ENCODE results near the gene CAB39L. TPM values are rescaled to one million over a fixed set of nuclear protein-coding genes. Genes with fewer than 3 reads are reported as not detected.

CAB39L gene
- total RNA-seq, 1 donor from 2014 or later: 83.6 TPM

DNA sequence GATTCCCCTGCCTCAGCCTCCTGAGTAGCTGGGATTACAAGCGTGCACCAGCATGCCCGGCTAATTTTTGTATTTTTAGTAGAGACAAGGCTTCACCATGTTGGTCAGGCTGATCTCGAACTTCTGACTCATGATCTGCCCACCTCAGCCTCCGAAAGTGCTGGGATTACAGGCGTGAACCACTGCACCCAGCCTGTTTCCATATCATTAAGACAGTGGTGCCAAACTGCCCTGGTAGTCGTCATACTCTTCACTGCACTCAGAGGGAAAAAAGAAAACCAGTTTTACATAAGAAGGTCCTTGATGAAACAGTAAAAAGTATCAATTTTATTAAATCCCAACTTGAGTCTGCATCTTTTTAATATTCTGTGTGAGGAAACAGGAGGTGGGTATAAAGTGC is 181.2 kb downstream of the CAB39L start:
- intact Hi-C loops (cut with DNase I): no loop called here
- DNase-seq (ENCODE audit: low spot score) (no peak), ATAC-seq (no peak)

DNA sequence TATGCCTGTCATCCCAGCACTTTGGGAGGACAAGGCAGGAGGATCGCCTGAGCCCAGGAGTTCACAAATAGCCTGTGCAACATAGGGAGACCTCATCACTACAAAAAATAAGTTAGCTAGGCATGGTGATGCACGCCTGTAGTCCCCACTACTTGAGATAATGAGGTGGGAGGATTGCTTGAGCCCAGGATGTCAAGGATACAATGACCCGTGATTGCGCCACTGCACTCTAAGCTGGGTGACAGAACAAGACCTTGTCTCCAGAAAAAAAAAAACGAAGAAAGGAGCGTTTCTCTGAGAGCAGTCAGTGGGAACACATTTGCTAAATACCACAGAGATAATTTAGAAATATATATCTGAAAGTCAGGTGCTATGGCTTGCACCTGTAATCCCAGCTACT is 184.3 kb downstream of the CAB39L start:
- no peak for DNase-seq (ENCODE audit: low spot score)
- ATAC-seq: no peak
- intact Hi-C loops (cut with DNase I): no loop called here

Other genes with a start within 250 kb of the CAB39L start
- not detected for gene MLNR, start 223.7 kb downstream of the CAB39L start, total RNA-seq
- 17.7 TPM for gene CDADC1, start 196.1 kb downstream of the CAB39L start, total RNA-seq
- gene SETDB2, start 210 bp upstream of the CAB39L start, total RNA-seq: 18.9 TPM
- gene PHF11, start 51.9 kb upstream of the CAB39L start, total RNA-seq: 55.2 TPM
- 18.9 TPM for gene RCBTB1, start 141.5 kb upstream of the CAB39L start, total RNA-seq
- gene ARL11, start 184.4 kb upstream of the CAB39L start, total RNA-seq: 1.1 TPM
- gene EBPL, start 247.4 kb upstream of the CAB39L start, total RNA-seq: 38.9 TPM

Data from sciatic nerve (tissue), 2 donors.